ENCODE data around the gene PRKCH.
"Not testable (repeated sequence)": the region's sequence is repeated elsewhere in the genome, so short reads cannot be mapped to it uniquely, and the experiment has no call there.

PRKCH gene

DNA sequence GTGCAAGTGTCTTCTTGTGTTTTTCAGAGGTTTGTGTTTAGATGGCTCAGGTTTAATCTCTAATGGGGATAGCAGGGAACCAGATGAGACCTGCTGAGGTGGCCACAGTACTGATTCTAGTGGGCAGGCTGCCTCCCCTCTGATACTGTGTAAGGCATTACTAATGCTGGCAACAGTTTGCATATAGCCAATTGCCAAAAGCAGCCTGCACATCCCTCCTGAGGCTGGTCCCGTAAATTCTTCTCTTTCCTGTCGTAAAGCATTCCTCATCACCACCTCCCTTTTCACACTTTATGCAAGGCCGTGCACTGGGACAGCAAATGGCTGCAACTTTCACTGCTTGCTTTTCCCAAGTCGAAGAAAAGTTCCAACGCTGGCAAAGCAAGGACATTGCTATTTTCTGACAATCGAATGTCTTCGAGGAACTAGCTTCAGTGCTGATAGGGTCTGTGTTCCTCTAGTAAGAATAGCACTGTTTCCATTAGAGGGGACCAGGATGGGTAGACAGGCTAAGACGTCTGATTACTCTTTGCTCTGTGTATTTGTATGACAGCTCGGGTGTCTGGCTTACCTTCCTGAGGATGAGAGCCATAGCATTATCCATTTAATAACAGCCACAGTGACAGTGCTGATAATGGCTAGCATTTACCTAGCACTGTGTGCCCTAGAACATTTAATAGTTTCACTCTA lies 195.7 kb downstream of the PRKCH start:
- no peak for DNase-seq

- DNase-seq: no peak
These were observed 196.6 kb downstream of the PRKCH start for GRCh38 chr14:61517911-61518384.

DNA sequence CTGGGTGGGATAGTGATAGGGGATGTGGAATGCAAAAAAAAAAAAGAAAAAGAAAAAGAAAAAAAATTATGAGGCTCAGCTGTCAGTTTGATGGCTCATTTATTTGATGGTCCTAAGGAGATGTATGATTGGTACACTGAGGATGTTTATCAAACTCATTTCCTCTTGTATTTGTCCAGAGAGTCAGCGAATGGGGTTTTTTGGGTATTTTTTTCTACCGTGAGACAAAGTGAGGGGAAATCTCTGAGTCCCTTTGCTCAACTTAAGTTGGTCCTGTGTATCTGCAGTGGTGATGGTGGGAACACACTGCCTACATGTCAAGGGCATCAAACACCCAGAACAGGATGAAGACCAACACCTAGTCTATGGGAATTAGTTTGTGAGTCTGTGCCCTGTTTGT lies 197.0 kb downstream of the PRKCH start:
- no peak for DNase-seq

DNA sequence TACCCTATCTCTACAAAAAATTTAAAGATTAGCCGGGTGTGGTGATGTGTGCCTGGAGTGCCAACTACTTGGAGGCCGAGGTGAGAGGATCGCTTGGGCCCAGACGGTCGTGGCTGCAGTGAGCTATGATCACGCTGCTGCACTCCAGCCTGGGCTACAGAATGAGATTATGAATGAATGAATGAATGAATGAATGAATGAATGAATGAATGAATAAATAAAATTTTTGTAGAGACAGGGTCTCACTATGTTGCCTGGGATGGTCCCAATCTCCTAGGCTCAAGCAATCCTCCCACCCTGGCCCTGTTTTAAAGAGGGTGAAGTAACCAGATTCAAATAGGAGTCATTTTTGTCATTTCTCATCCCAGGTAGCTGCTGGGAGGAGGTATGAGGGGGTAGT lies 197.7 kb downstream of the PRKCH start:
- DNase-seq: no peak

DNA sequence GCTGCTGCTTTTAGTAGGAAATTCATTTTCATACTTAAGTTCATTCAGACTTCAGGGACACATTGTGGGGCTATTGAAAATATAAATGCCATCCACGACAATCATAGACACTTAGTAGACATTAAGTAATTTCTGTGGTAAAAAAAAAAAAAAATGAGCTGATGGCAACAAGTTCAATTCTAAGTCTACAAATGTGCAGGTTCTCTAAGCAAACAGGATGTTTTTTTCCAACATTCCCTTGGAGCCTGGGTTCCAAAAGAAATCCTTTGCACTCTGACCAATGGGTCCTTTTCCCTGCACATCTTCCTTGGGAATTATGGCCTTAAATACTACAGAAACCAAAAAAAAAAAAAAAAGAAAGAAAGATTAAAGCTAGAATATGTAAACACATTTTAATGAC lies 198.4 kb downstream of the PRKCH start:
- DNase-seq: no peak

DNA sequence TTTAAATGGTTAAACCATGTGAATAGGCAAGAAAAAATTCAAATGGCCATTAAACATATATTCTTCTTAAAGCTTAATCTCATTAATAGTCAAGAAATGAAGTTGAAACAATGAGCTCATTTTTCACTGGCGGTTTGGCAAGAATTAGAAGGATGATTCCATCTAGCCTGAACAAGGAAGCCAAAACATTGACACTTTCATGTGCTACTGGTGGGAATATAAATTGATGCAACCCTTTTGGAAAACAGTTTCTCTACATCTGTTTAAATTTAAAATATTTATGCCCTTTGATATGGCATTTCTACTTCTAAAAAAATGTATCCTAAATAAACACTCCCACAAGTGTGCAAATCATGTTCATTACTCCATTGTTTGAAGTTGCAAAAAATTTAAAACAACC lies 199.2 kb downstream of the PRKCH start:
- no peak for DNase-seq

GRCh38 chr14:61521773-61522172 lies 200.4 kb downstream of the PRKCH start:
- DNase-seq: no peak

DNA sequence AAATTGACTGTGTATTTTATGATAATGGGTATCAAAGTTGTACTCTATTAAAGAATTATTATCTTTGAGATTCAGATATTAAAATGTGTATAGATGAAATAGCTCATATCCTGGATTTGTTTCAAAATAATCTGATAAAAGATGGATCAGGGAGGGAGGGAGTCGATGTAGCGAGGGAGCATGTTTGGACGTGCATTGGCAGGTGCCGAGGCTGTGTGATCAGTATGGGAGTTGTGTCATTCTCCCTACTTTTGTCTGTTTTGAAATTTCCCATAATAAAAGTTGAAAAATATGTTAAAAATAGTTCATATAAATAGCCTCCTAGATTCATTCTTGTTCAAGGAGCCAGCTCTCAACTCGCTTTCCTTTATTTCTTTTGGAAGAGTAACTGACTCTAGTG lies 202.4 kb downstream of the PRKCH start:
- no peak for DNase-seq

GRCh38 chr14:61524211-61524806 lies 202.9 kb downstream of the PRKCH start:
- DNase-seq: no peak

GRCh38 chr14:61524936-61525292 lies 203.5 kb downstream of the PRKCH start:
- no peak for DNase-seq

DNA sequence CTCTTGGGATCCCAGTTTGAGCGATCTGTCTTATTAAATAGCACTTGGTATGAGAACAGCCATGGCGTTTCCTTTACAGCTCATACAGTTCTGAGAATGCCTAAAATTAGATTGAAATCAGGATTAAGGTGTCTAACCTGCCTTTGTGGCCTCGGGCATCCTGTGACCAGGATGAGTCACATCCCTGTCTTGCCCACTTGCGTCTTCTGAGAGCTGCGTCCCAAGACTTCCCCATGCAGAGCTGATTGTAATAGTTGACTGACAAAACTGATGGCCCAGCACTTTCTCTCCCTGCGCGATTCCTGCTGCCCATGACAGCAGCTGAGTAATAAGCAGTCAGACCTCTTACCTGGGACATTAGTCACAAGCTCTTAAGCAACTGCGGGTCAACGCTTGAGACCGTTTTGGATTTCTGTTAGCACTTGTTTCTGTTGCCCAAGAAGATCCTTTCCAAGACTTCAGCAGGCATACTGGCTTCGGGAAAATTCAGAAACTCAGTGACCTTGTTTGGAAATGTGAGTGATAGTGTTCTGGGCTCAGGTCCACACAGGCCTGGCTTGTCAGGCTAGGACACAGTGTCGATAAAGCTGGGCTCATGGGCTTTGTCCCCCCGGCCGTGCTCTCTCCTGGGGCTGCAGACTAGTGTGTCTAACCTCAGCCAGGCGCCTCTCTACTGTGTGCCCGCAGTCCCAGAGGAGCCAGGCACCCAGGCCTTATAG lies 204.1 kb downstream of the PRKCH start:
- peak; percentile 21 to 73 for DNase-seq

- no peak for DNase-seq
These were observed 205.3 kb downstream of the PRKCH start for GRCh38 chr14:61526405-61527312.

DNA sequence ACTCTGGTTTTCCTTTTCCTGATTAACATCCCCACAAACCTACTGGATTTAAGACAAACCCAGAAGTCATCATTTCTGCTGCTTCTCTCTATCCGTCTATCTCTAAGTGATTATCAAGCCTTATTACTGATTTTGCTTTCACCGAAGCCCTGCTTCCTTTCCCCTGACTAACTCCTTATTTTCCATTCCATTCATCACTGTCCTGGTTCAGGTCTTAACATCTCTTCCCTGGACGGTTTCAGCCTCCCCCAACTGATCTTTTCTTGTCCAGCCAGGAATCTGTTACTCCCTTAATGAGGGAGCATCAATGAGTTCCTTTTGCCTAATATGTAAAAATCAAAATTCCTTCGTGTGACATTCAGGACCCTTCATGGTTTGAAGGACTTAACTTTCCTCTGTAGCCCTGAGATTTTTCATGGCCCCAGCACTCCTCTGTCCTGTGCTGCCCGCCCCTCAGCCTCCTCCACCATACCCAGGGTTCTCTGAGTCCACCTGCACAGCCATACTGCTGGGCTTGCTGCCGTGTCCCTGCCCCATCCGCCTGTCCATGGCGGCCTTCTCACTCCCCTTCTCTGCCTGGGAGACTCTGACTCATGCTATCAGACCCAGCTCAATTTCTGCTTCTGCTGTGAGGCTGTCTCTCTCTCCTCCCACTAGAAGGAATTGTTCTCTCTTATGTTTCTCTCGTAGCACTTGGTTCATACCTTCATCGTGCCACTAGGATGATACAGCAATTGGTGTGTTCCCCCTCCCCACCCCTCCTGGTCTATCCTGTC lies 206.1 kb downstream of the PRKCH start:
- peak in 1 of 2 donors; percentile 53 for DNase-seq

GRCh38 chr14:61528591-61529021 lies 207.2 kb downstream of the PRKCH start:
- no peak for DNase-seq

- DNase-seq: not testable (repeated sequence)
These were observed 208.0 kb downstream of the PRKCH start for GRCh38 chr14:61529360-61529759.

- DNase-seq: no peak
These were observed 208.9 kb downstream of the PRKCH start for GRCh38 chr14:61530296-61530695.

DNA sequence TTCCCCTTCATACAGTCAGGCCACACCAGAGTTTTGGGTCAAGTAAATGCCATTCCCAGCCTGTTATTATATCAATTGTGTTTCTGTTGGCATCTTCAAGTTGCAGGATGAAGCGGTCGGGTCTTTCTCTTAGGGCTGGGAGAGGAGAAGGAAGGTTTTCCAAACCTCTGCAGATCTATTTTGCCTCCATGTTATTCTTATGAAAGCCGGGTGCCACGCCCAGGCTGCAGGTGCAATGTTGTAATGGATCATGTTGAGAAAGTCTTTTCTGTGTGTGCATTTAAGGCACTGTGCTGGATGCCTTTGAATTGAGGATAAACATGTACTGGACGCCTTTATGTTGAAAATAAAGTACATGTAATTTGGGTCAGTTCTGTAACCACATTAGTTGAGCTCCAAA lies 209.5 kb downstream of the PRKCH start:
- DNase-seq: no peak

GRCh38 chr14:61531465-61532122 lies 210.2 kb downstream of the PRKCH start:
- no peak for DNase-seq

GRCh38 chr14:61532123-61532505 lies 210.7 kb downstream of the PRKCH start:
- no peak for DNase-seq

GRCh38 chr14:61532763-61533162 lies 211.4 kb downstream of the PRKCH start:
- no peak for DNase-seq

DNA sequence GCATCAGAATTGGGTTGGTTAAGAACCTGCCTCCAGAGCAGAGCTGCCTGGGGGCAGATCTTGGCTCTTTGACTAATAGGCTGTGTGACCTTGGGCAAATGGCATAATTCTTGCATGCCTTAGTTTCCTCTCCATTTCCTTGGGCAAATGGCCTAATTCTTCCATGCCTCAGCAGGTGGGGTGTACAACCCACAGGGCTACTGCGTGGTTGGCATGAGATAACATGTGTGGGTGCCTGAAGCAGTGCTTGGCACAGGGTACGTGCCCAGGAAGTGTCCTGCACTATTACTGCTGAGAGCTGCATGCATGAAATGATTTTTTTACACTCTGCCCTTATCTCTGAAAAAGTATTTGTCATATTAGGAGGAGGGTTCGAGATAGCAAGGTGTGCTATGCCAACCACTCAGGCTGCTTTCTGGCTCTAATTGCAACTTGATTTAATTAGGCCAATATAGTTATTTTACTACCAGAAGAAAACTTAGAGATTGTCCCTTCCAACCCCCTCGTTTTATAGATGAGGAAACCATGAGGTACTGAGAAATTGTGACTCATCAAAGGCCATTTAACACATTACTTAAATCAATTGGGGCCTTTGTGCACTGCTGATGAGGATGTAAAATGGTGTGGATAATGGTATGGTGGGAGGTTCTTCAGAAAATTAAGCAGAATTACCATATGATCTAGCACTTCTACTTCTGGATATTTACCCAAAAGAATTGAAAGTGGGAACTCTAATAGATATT lies 212.3 kb downstream of the PRKCH start:
- no peak for DNase-seq

Data from bone marrow (tissue), 2 donors.